GM19324 (cell line): Measurements from ENCODE around the gene PSMA5.
"Not testable (repeated sequence)": the region's sequence is repeated elsewhere in the genome, so short reads cannot be mapped to it uniquely, and the experiment has no call there.

Source experiments
- ATAC-seq: cut with Tn5 transposase; IDR thresholded peaks from one replicate; pipeline ENCODE4 v1.9.1; 2021; ENCODE audit warnings: mild to moderate bottlenecking, moderate library complexity; ENCODE audit not compliant: unreplicated experiment, low FRiP score

The PSMA5 gene

DNA sequence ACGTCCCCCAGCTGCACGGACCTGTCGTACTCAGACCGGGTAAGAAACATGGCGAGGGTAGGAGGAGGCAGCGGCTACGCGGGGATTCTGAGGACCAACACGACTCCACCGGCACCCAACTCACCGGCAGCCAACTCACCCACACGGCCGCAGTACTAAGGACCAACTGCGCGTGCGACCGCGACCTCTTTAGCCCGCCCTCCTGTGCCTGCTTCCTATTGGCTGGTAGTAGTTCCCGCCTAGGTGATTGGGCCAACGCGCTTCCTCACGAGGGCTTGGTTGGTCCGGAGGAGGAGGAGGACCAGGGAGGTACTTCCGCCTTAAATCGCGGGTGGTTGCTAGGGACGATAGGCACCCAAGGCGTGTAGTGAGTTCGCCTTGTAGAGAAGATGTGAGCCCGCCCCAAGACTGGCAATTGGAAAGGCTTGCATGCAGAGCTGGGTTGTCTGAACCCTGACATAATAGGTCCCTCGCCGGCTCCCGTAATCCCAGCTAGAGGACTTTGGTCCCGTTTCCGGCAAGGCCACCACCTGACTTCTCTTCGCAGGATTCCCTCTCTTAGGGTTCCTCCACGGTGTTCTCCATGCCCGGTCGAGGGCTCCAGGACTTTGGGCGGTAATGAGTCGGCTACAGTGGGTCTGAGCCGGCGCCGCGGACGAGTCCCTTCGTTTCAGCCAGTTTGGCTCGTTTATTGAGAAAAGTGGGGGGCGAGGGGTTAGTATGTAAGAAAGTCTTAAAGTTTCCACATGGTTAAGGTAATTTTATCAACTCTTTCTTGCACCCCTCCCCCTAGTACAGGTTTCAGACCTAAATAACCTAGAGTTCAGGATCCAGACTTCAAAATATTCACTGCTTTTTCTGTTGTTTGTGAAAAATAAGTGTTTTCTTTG is at the start of gene PSMA5:
TSS of gene PSMA5 (minus strand) at position 168 of the 890 bp plus-strand sequence. CDS start at position 50, 118 bp downstream.
- ATAC-seq, result peak; percentile 97

DNA sequence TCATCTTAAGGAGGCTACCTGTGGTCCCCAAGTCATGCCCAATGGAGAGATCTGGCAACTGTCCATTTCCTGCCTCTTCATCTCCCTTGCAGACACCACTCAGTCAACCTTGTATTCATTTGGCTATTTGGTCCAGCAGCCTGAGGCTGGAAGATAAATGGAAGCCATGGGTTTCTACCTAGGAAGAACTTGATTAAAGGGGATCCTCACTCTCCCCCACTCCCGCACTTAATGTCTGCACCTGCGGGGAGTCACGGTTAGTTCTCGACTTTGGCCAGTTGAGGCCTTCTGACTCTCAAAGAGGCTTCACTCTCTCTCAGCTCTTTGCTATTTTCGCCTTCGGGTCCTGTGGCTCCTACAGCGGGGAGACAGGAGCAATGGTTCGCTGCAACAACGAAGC is 49.0 kb upstream of the PSMA5 start:
- no peak for ATAC-seq

DNA sequence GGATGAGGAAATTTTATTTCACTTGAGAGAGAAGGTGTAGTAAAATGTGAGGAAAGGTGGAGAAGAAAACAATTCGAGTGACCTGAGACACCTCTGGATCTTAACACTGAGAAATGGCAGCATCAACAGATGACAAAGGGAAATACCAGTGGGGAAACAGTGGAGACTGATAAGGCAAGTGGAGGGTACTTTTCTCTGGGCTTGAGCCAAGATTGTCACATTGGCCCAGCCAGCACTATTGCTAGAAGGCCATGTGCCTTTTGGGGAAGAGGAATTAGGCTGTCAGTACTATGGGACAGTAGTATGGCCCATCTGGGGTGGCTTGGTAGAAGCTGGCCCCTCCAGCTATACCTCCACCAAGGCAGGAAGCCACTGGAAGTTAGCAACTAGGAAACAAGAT is 48.4 kb upstream of the PSMA5 start:
- ATAC-seq, result no peak

DNA sequence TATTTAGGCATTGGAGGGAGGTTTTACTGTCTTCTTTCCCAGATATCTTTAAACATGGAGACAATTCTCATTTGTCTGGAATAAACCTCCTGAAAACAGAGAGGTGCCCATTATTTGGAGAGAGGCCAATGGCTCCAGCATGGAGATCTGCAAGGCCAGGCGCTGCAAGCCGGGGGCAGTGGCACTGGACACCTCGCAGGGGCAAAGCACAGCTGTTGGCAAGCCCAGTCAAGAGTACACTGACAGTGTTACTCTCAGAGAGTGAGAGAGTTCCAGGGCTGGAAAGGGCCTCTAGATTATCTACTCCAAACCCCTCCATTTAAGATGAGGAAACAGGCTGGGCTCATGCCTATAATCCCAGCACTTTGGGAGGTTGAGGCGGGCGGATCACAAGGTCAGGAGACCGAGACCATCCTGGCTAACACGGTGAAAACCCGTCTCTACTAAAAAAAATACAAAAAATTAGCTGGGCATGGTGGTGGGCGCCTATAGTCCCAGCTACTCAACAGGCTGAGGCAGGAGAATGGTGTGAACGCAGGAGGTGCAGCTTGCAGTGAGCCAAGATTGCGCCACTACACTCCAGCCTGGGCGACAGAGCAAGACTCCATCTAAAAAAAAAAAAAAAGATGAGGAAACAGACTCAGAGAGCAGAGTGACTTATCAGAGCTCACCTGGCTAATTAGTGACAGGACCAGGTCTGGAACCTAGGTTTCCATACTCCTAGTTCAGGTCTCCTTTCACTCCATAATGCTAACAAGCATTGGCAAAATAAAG is 47.2 kb upstream of the PSMA5 start:
- not testable (repeated sequence) for ATAC-seq

DNA sequence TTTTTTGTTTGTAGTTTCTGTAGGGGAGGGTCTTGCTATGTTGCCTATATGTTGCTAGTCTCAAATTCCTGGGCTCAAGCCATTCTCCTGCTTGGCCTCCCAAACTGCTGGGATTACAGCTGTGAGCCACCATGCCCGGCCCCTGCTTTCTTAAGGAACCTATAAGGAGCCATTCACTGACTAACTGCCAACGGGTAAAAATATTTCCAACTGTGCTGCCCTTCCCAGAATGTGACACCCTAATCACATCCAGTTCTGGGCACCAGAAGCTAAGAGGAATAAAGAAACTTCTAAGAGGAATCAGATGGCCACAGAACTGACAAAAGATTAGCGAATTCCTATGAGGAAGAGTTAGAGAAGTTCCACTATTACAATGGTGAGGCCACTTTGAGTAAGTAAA is 46.5 kb upstream of the PSMA5 start:
- no peak for ATAC-seq

DNA sequence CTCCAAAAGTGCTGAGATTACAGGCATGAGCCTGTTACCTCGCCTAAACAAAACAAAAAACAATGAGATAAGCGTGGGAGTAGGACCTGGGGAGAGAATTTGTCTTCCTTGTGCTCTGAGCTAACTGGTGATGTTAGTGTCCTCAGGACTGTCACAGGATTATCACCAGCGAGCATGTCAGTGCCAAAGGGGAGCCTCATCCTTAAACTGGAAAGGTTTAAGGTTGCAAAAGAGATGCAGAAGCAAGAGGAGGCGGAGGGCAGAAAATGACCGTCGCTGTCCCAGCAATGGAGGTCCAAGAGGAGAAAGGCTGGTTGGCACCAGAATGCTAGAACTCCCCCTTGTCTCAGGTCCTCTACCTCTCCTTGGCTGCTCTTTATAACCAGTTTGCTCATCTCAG is 44.0 kb upstream of the PSMA5 start:
- no peak for ATAC-seq

DNA sequence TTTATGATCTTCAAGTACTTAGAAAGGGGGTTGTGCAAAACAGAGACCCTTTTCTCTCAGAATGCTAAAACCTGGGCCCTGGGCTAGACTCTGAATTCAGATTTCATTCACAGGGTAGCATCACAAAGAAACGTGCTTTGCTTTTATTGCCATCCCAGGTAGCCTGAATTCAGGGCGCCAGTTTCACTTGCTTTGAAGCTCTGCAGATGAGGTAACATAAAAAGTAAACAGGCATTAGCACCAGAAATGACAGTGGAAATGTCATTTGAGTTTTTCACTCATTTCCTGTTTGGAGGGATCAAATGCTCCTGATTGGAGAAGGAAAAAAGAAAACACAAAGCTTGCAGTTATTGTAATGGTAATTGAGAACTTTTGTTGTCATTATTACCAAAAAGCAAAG is 42.7 kb upstream of the PSMA5 start:
- no peak for ATAC-seq

DNA sequence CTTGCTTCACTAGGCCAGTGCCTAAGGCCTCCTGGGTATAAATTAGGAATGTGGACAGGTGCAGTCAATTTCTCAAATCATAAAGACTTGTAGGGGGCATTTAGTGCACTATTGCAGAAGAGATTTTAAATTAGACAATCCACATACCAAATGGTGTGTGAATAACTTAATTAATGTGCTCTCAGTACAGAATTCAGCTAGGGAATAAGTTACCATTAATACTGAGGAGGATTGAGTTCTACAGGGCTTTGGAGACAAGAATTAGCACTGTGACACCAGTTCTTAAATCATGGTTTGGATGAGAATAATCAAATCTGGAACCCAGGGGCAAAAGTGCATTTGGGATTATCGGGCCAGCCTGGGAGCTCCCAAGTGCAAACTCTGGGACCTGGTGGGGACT is 41.8 kb upstream of the PSMA5 start:
- no peak for ATAC-seq

DNA sequence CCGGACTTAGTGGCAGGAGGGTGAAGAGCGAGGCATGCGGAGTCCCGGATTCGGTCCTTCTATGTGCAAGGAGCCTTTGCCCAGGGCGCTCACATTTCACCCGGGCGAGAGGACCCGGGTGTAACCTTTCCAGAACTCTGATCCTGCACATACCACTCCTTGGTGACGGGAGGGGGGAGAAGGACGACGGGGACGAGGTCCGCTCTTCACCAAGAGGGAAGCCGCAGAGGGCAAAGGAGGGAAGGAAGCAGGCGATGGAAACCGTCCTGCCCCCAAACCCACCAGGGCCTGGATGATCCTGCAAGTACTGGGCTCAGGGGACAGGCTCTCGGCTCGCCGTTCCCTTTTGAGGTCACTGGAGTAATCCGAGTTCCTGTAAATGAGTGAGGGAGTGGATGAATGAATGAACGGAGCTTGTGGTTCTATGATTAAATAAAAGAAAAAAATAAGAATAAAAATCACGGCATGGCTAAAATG is 41.1 kb upstream of the PSMA5 start:
- no peak for ATAC-seq

DNA sequence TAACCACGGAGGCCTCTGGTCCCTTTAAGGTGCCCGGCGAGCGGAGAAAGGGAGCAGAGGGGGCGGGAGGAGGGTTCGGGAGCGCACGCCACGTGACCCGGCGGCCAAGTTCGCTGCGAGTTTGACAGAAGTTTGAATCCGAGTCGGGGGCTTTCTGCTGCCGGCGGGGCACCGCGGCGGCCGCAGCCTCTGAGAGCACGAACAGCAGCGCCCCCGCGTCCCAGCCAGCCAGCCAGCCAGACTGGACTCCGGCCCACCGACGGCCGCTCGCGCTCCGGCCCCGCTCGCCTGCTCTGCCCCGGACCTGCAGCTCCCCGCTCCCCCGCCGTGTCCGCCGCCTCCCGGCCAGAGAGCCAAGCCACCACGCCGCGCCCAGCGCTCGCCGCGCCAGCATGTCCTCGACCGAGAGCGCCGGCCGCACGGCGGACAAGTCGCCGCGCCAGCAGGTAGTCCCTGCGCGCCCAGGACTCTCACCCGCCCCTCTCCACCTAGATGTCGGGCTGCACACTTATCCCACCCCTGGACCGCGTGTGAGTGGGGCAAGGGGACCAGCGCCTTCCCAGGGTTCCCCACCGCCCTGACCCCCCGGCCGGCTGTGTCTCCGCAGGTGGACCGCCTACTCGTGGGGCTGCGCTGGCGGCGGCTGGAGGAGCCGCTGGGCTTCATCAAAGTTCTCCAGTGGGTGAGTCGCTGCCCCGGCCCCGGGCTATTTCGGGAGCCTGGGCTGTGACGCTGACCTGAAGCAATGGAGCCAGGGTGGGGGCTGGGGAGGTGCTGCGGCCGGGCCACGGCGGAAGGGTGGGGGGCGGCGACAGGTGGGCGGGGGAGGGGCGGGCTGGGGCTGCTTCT is 40.4 kb upstream of the PSMA5 start, which contains the start of gene SYPL2:
TSS of gene SYPL2 (plus strand) at position 95 of the 849 bp plus-strand sequence. CDS start at position 393, 298 bp downstream.
- ATAC-seq, result no peak

DNA sequence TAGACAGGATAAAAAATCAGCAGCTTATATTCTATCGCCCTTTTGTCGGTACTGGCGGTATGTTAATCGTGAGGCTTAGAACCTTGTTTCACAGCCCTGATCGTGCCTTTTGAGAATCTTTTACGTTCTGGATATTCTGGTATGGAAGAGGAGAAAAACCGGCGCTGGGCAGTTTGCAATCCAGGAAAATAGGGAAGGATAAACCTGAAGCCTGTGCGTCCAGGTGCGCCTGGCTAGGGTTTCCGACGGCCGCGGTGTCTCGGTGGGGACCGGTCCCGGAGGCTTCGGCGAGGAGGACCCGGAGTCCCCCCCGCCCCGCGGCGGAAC is 39.8 kb upstream of the PSMA5 start:
- ATAC-seq, result no peak

DNA sequence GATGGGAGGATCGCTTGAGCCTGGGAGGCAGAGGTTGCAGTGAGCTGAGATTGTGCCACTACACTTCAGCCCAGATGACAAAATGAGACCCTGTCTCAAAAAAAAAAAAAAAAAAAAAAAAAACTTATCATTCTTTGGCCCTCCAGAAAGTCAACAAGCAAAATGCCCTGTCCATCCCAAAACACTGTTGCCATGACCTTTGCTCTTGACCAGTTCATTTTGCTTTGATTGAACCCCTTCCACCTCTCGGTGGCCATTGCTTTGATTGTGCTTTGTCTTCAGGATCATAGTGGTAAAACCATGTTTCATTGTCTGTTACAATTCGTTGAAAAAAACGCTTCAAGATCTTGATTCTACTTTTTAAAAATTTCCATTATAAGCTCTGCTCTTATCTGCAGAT is 31.6 kb upstream of the PSMA5 start:
- no peak for ATAC-seq

DNA sequence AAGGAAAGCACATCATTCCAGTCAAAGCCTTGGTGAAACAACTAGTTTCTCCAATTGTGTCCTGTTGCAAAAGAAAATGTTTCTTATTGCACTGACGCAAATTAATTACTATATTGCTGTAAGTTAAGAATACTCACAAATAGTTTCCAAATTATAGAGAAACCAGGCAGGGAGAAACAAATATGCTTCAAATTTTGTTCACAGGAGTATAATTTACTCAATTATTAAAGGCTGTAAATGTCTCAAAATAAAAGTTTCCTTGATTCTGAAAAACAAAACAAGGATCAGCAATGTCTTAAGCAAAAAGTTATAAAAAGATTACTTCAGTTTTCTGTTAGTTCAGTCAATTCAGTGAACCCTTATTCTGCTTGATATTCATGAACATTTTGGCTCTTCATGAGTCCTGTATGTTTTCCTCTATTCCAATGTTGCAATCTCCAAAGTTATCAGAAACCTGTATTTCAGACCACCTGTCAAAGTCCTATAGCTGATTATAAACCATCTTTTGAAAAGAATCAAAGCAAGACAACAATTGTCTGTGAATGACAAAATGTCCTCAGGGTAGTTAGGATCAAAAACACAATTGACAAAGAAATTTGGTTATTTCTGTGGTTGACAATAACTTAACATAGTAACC is 28.4 kb upstream of the PSMA5 start:
- no peak for ATAC-seq

DNA sequence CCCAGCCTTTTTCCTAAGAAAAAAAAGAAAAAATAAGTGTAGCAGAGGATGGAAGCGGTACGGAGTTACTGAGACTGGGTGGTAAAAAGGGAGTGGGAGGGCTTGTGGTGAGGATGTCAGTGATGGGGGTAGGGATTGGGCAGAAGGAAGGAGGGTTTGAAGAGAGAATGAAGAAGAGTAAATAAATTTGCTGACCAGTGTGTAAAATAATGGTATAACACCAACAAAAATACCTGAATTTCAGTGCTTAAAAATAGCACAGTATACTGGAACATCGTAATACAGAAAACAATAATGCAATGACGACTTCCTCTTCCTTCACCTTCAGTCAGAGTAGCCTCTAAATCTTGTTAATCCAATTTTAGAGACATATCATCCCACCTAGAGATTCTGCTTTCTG is 21.3 kb upstream of the PSMA5 start:
- ATAC-seq, result no peak

DNA sequence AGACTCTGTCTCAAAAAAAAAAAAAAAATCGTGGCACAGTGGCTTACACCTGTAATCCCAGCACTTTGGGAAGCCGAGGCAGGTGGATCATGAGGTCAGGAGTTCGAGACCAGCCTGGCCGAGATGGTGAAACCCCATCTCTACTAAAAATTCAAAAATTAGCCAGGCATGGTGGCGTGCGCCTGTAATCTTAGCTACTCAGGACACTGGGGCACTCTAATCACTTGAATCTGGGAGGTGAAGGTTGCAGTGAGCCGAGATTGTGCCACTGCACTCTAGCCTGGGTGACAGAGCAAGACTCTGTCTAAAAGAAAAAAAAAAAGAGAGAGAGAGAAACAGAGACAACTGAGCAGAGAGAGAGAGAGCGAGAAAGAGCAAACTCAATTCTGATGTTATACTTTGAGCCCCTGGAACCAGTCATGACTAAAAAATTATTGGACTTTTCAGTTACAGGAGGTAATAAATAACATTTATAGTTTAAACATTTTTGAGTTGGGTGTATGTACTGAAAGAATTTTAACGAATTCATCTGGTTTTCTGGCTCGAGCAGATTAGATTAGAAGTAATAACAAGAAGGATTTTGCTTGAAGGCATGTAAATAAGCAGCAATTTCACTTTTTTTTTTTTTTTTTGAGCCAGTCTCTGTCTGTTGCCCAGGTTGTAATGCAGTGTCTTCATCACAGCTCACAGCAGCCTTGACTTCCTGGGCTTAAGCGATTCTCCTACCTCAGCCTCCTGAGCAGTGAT is 19.9 kb upstream of the PSMA5 start:
- not testable (repeated sequence) for ATAC-seq

DNA sequence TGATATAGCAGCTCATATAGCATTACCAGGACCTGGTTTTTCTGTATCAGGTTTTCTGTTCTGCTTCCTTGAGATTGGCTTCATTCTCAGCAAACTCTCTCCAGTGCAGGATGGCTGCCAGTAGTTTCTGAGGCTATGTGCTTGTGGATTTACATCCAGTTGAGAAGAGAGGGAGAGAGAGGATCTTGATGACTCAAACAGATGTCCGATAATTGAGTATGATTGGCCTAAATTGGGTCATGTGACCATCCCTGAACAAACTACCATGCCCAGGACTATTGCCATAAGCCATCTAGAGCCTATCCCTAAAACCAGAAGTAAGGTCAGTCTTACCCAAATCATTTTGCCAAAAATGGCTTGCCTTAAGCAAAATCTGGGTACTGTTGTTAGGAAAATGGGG is 18.1 kb upstream of the PSMA5 start:
- ATAC-seq, result no peak

DNA sequence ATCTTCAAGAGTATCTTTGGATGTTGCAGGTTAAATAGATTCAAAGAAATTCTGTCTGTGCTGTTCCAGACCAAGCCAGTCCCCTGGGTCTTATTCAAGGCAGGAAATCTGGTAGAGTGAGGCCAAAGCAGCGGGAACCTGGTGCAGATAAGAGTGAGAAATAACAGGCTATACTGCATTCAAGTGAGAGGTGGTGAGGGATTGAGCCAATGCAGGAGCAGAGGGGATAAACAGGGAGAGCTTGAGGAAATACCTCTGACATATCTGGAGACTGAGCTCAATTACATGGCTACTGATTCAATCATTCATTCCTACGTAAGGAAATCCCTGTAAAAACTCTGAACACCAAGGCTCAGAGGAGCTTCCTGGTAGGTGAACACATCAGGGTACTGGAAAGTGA is 17.2 kb upstream of the PSMA5 start:
- no peak for ATAC-seq

DNA sequence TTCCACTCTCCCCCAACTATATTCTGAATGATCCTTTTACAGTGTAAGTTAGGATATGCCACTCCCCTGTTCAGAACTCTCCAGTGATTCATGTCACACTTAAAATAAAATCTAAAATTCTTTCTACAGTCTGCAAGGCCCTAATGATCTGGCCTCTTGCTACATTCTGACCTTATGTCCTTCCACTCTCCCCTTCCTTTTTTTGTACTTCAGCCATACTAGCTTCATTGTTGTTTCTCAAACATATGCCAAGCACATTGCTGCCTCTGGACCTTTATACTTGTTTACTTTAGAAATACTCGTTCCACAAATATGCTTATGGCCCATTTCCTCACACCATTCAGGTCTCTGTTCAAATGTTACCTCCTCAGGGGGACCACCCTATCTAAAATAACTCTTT is 14.8 kb upstream of the PSMA5 start:
- no peak for ATAC-seq

DNA sequence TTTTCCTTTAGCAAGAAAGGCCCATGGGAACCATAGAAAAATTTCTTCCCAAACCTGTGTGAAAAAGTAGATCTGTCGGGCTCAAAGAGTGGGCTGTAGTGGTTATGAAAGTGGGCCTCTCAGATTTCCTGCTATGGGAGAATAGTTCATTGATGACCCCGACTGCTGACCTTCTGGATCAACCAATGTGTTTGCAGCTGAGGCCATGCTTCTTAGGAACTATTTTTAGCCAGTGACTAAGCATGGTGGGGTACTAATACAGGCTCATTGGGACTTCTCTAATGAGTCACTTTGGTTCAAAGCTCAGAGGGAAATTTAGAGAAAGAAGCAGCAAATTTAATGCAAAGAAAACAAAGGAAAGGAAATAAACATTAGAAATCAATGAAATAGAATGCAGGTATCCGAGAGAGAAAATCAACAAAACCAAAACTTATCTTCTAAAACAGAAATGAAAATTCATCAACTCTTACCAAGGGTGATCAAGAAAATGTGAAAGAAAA is 12.6 kb upstream of the PSMA5 start:
- no peak for ATAC-seq
